IMR-90 (cell line): Measurements from ENCODE around the gene GAL. TPM values are rescaled to one million over a fixed set of nuclear protein-coding genes. Genes with fewer than 3 reads are reported as not detected.

ENCODE experiments used
- ATAC-seq: fragments of 200-7000 bp; cut with Tn5 transposase; 2 replicates; pipeline ENCODE4 v1.9.1; 2020; ENCODE audit warnings: low read depth, mild to moderate bottlenecking, moderate library complexity
- BruUV-seq: library from RNA; stranded (reverse); fragments of 400-500 nt; replicated peaks from 2 replicates; lab custom pipeline; 2021; lab: Mats Ljungman, UMichigan
- CTCF ChIA-PET: fragments of 300-600 bp; formaldehyde crosslinking; extraction: SDS; loops from one replicate; lab custom pipeline; 2021; ENCODE audit warnings: antibody characterized with exemption; lab: Yijun Ruan, JAX
- POLR2A ChIA-PET: fragments of 300-600 bp; sonication (Branson Sonifier 250); formaldehyde crosslinking; loops from one replicate; lab custom pipeline; 2022; ENCODE audit warnings: antibody characterized with exemption; ENCODE audit not compliant: unreplicated experiment; lab: Charles Lee
- DNase-seq: peaks from one replicate; pipeline ENCODE4 v3.0.0; 2013
- H2AFZ ChIP-seq: replicated peaks from 2 replicates; pipeline ENCODE3; 2013; ENCODE audit warnings: low read length, mild to moderate bottlenecking; ENCODE audit not compliant: poor library complexity
- H2AK5ac ChIP-seq: 2 replicates; pipeline ENCODE4 v1.6.1; 2013; ENCODE audit warnings: low read depth, low read length, inconsistent platforms
- H2AK9ac ChIP-seq: replicated peaks from 2 replicates; pipeline ENCODE3; 2013; ENCODE audit warnings: mild to moderate bottlenecking, low read depth, low read length, moderate library complexity; ENCODE audit not compliant: poor library complexity
- H2BK120ac ChIP-seq: 2 replicates; pipeline ENCODE4 v1.6.1; 2013; ENCODE audit warnings: low read depth, low read length, inconsistent platforms
- H2BK15ac ChIP-seq: 3 replicates; pipeline ENCODE4 v1.6.1; 2013; ENCODE audit warnings: low read depth, low read length, inconsistent platforms
- H2BK20ac ChIP-seq: 2 replicates; pipeline ENCODE4 v1.6.1; 2013; ENCODE audit warnings: low read depth, mild to moderate bottlenecking, inconsistent platforms, low read length, moderate library complexity
- H2BK5ac ChIP-seq: 2 replicates; pipeline ENCODE4 v1.6.1; 2013; ENCODE audit warnings: mild to moderate bottlenecking, low read depth, low read length, inconsistent platforms; ENCODE audit not compliant: poor library complexity, severe bottlenecking
- H3K14ac ChIP-seq: replicated peaks from 2 replicates; pipeline ENCODE4 v1.6.1; 2013; ENCODE audit warnings: low read depth, low read length, inconsistent platforms
- H3K18ac ChIP-seq: 2 replicates; pipeline ENCODE4 v1.6.1; 2013; ENCODE audit warnings: low read depth, low read length, control low read depth
- H3K23ac ChIP-seq: 2 replicates; pipeline ENCODE4 v1.6.1; 2013; ENCODE audit warnings: low read depth, low read length, inconsistent platforms
- H3K27ac ChIP-seq: 2 replicates; pipeline ENCODE4 v1.5.1; 2013; ENCODE audit warnings: mild to moderate bottlenecking, control low read depth, low read length; ENCODE audit not compliant: insufficient read depth
- H3K27me3 ChIP-seq: 2 replicates; pipeline ENCODE4 v1.6.1; 2013; ENCODE audit warnings: low read length; ENCODE audit not compliant: control insufficient read depth, insufficient read depth
- H3K36me3 ChIP-seq: 2 replicates; pipeline ENCODE4 v1.6.1; 2013; ENCODE audit warnings: low read length, mixed read lengths; ENCODE audit not compliant: control insufficient read depth, insufficient read depth
- H3K4ac ChIP-seq: 2 replicates; pipeline ENCODE4 v1.6.1; 2013; ENCODE audit warnings: low read depth, low read length, inconsistent platforms
- H3K4me1 ChIP-seq: 2 replicates; pipeline ENCODE4 v1.6.1; 2013; ENCODE audit warnings: low read length, mixed read lengths; ENCODE audit not compliant: control insufficient read depth, insufficient read depth
- H3K4me2 ChIP-seq: 2 replicates; pipeline ENCODE4 v1.6.1; 2013; ENCODE audit warnings: low read depth, mild to moderate bottlenecking, control low read depth, low read length, moderate library complexity
- H3K4me3 ChIP-seq: 2 replicates; pipeline ENCODE4 v1.5.1; 2013; ENCODE audit warnings: low read depth, mild to moderate bottlenecking, control low read depth, low read length, moderate library complexity; ENCODE audit not compliant: insufficient read depth
- H3K56ac ChIP-seq: 2 replicates; pipeline ENCODE4 v1.6.1; 2013; ENCODE audit warnings: low read length, inconsistent platforms; ENCODE audit not compliant: insufficient read depth; ENCODE audit errors: extremely low read depth
- H3K79me1 ChIP-seq, 2 experiments: 2 replicates each; pipeline ENCODE4 v1.6.1; 2013; ENCODE audit warnings: low read length in 2 of 2, inconsistent platforms in 1 of 2, low read depth in 1 of 2
- H3K9ac ChIP-seq: 2 replicates; pipeline ENCODE4 v1.6.1; 2013; ENCODE audit warnings: low read depth, low read length, control low read depth
- H3K9me1 ChIP-seq: 2 replicates; pipeline ENCODE4 v1.6.1; 2013; ENCODE audit warnings: low read length, inconsistent platforms; ENCODE audit not compliant: insufficient read depth
- H3K9me3 ChIP-seq: 2 replicates; pipeline ENCODE4 v1.6.1; 2013; ENCODE audit warnings: low read length; ENCODE audit not compliant: control insufficient read depth, insufficient read depth
- H4K20me1 ChIP-seq: 2 replicates; pipeline ENCODE4 v1.6.1; 2013; ENCODE audit warnings: low read length, inconsistent platforms; ENCODE audit not compliant: insufficient read depth
- H4K5ac ChIP-seq: 2 replicates; pipeline ENCODE4 v1.6.1; 2013; ENCODE audit warnings: mild to moderate bottlenecking, low read depth, low read length, control low read depth
- H4K8ac ChIP-seq, 2 experiments: 2 replicates each; pipeline ENCODE4 v1.6.1; 2013; ENCODE audit warnings: low read depth in 2 of 2, low read length in 2 of 2, control low read depth in 1 of 2, inconsistent platforms in 1 of 2
- H4K91ac ChIP-seq: 2 replicates; pipeline ENCODE4 v1.6.1; 2013; ENCODE audit warnings: low read depth, low read length, inconsistent platforms; ENCODE audit not compliant: insufficient read depth
- MAZ ChIP-seq: IDR thresholded peaks from 2 replicates; pipeline ENCODE4 v1.6.1; 2012; ENCODE audit warnings: low read depth, mild to moderate bottlenecking, low read length, improper control_type of control experiment, moderate library complexity, borderline replicate concordance
- WGBS, 2 experiments: methylation state at CpG; one replicate each; pipeline versions ENCODE4 v1.1.5 to v1.1.7; 2013; ENCODE audit warnings: missing lambda C conversion rate in 2 of 2; ENCODE audit not compliant: insufficient read length in 1 of 2; ENCODE audit errors: extremely low coverage in 2 of 2; 5-methylcytosine and 5-hydroxymethylcytosine counted together
- dilution Hi-C: fragments of 300-500 bp; cut with HindIII; formaldehyde crosslinking; loops from one replicate; pipeline ENCODE4 v1.14.3; 2018; ENCODE audit warnings: low sequenced_read_pairs; ENCODE audit not compliant: unreplicated experiment
- in situ Hi-C: fragments of 300-500 bp; cut with MboI; formaldehyde crosslinking; loops from 3 replicates; pipeline ENCODE4 v1.14.3; 2019; ENCODE audit warnings: low sequenced_read_pairs, inconsistent platforms, mixed read lengths
- intact Hi-C: fragments of 100-400 bp; cut with micrococcal nuclease; formaldehyde crosslinking; loops from 2 replicates; pipeline ENCODE4 v1.10.0; 2022
- polyA plus RNA-seq, 3 experiments: library from polyadenylated mRNA; depleted of rRNA; stranded (reverse); fragments of >200 nt; gene quantifications; 2 replicates each; pipeline ENCODE4 v1.2.3, GENCODE V29; 2012; ENCODE audit warnings: low replicate concordance in 1 of 3
- total RNA-seq: library from RNA; depleted of rRNA; stranded (reverse); fragments of >200 nt; gene quantifications from 2 replicates; pipeline ENCODE4 v1.2.3, GENCODE V29; 2012

Gene GAL
- total and polyA plus RNA-seq, 2 of the 4 experiments (the other 2 are of a cell fraction): 2.0 TPM; not detected in 1

DNA sequence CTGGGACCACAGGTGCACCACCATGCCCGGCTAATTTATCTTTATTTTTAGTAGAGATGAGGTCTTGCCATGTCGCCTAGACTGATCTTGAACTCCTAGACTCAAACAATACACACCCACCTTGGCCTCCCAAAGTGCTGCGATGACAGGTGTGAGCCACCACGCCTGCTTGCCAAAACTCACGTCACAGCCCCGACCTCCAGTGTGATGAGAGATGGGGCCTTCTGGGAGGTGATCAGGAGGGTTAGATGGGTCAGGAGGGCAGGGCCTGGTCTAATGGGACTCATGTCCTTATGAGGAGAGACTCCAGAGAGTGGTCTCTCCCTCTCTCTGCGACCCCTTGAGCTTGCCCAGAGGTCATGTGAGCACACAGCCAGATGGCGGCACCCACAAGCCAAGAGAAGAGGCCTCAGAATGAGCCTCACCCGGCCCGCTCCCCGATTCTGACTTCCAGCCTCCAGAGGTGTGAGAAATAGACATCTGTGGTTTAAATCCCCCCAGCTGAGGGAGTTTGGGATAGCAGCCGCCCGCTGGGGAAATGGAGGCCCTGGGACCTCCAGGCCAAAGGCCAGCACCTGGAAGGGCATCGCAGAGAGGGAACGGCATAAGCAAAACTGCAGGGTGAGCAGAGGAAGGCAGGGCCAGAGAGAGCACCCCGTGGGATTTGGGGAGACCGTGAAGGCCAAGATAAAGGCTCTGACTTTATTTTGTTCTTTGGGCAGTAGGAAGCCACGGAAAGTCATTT is 24.1 kb upstream of the GAL start:
- BruUV-seq: no TSS peak
- H3K79me1 ChIP-seq: no peaks in the 10 kb centered on the region
- no peak overlapping the region for H3K27ac ChIP-seq
- H4K5ac ChIP-seq: no peak overlapping the region
- no peak overlapping the region for H3K4me3 ChIP-seq
- H2AFZ ChIP-seq: no peak overlapping the region
- no peak overlapping the region for H3K9ac ChIP-seq
- H3K14ac ChIP-seq: no peak overlapping the region
- 0 out of 2 replicates have a peak overlapping the region, but pooled peaks have one; percentile 25 for H2BK20ac ChIP-seq
- H3K4me2 ChIP-seq: no peak overlapping the region
- H3K27me3 ChIP-seq: peaks cover 43% of the 10 kb centered on the region
- H3K9me3 ChIP-seq: peaks cover 9% of the 10 kb centered on the region
- DNase-seq (no peak), ATAC-seq (no peak)
- H4K20me1 ChIP-seq: 0 out of 2 replicates have a peak, but pooled peaks cover 5% of the 10 kb centered on the region
- no peak overlapping the region for H2BK15ac ChIP-seq
- ChIA-PET CTCF (no interaction called here), POLR2A (no interaction called here)
- H3K9me1 ChIP-seq: no peaks in the 10 kb centered on the region
- H3K4ac ChIP-seq: no peak overlapping the region
- H2AK9ac ChIP-seq: peak overlapping the region; percentile 68
- H3K4me1 ChIP-seq: peaks cover 7% of the 10 kb centered on the region
- dilution Hi-C loops (no loop called here), in situ Hi-C loops (no loop called here), intact Hi-C loops (no loop called here)
- H3K23ac ChIP-seq: no peak overlapping the region
- no peak overlapping the region for H2BK5ac ChIP-seq
- no peak overlapping the region for H3K56ac ChIP-seq
- H2AK5ac ChIP-seq: peak overlapping the region; percentile 53; the same call in 1 of the 2 replicates
- 100% methylated on average over 5 of the region's 18 CpGs; no CpG with 5 or more reads in 1 of the 2 experiments for WGBS, 2 experiments
- no peak overlapping the region for H2BK120ac ChIP-seq
- no peaks in the 10 kb centered on the region for H3K36me3 ChIP-seq
- no peak overlapping the region for H3K18ac ChIP-seq
- no peak for TF ChIP-seq MAZ
- no peak overlapping the region for H4K8ac ChIP-seq
- no peak overlapping the region for H4K91ac ChIP-seq
